ENCODE results near the gene NINL. TPM values are rescaled to one million over a fixed set of nuclear protein-coding genes. Genes with fewer than 3 reads are reported as not detected.

NINL gene
- total and polyA plus RNA-seq, 2 of the 4 experiments (the other 2 are of a cell fraction): 3.0 to 10.4 TPM

DNA sequence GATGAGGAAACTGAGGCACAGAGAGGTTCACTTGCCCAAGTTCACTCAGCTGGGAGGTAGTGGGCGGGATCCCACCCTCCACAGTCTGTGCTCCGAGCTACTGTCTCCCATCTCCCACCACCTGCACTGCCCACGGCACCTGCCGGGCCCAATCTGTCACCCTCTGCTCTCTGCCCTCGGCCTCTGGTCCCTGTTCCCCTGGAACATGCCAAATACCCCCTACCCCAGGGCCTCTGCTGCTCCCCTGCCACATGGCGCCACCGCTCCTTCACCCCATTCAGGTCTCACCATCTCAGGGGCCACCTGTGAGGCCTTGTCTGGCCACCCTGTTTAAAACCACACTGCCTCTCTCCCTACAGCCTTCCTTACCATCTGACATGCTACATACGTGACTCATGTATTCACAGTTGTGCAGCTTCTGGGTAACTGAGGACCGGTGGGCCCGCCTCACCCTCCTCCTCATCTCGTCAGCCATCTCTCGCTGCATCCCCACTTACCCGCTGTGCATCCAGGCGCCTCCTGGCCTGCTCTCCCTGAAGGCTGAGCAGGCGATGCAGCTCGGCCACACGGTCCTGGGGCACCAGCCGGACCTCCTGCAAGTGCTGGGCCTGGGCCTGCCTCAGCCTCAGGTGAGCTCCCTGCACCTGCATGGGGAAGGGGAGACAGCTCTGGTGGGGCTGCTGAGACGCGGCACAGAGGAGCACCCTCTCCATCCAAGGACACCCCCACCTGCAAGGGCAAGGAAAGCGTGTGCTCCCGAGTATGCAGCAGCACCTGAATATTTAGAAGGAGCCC lies 127.2 kb downstream of the NINL start:
- Histone ChIP-seq H2AK9ac (replicated peaks; ENCODE audit: low read depth, low read length, poor library complexity) (no peak overlapping the region), H3K23ac (ENCODE audit: low read depth, low read length) (no peak overlapping the region), H3K4me1 (ENCODE audit: control insufficient read depth, insufficient read depth, low read length) (no peaks in the 10 kb centered on the region), H3K4me2 (ENCODE audit: low read depth, low read length) (no peak overlapping the region), H2BK5ac (ENCODE audit: low read depth, low read length, poor library complexity, severe bottlenecking) (no peak overlapping the region), H2AK5ac (ENCODE audit: low read depth, low read length) (no peak overlapping the region), H3K9ac (ENCODE audit: low read depth, low read length) (no peak overlapping the region), H4K8ac (ENCODE audit: low read depth in 2 of 2, low read length in 2 of 2) (no peak overlapping the region), H2BK15ac (ENCODE audit: low read depth, low read length) (no peak overlapping the region), H3K27ac (ENCODE audit: insufficient read depth, low read length) (no peak overlapping the region), H3K14ac (replicated peaks; ENCODE audit: low read depth, low read length) (no peak overlapping the region), H3K9me3 (ENCODE audit: control insufficient read depth, insufficient read depth, low read length) (no peaks in the 10 kb centered on the region), H2AFZ (replicated peaks; ENCODE audit: low read length, poor library complexity) (no peak overlapping the region), H3K56ac (ENCODE audit: extremely low read depth, insufficient read depth, low read length) (no peak overlapping the region), H4K20me1 (ENCODE audit: insufficient read depth, low read length) (no peaks in the 10 kb centered on the region), H4K91ac (ENCODE audit: insufficient read depth, low read depth, low read length) (no peak overlapping the region), H3K79me1 (ENCODE audit: low read depth in 1 of 2, low read length in 2 of 2) (no peaks in the 10 kb centered on the region), H3K4me3 (ENCODE audit: insufficient read depth, low read depth, low read length) (no peak overlapping the region), H3K18ac (ENCODE audit: low read depth, low read length) (no peak overlapping the region), H3K27me3 (ENCODE audit: control insufficient read depth, insufficient read depth, low read length) (no peaks in the 10 kb centered on the region), H3K36me3 (ENCODE audit: control insufficient read depth, insufficient read depth, low read length) (peaks cover 38% of the 10 kb centered on the region), H3K4ac (ENCODE audit: low read depth, low read length) (no peak overlapping the region), H4K5ac (ENCODE audit: low read depth, low read length) (no peak overlapping the region), H3K9me1 (ENCODE audit: insufficient read depth, low read length) (no peaks in the 10 kb centered on the region; the same call in 1 of the 2 replicates), H2BK20ac (ENCODE audit: low read depth, low read length) (no peak overlapping the region), H2BK120ac (ENCODE audit: low read depth, low read length) (no peak overlapping the region)
- ChIA-PET CTCF (no interaction called here), POLR2A (ENCODE audit: unreplicated experiment) (no interaction called here)
- DNase-seq (no peak), ATAC-seq (ENCODE audit: low read depth) (no peak)
- WGBS, 2 experiments (ENCODE audit: extremely low coverage in 2 of 2, insufficient read length in 1 of 2): 93% methylated on average over 7 of the region's 22 CpGs; no CpG with 5 or more reads in 1 of the 2 experiments
- TF ChIP-seq NFE2L2 (IDR thresholded peaks at IDR 0.05; ENCODE audit: low read depth, low read length) (no peak), SMC3 (IDR thresholded peaks at IDR 0.05; ENCODE audit: low read depth, low read length) (no peak)
- dilution Hi-C loops (cut with HindIII; ENCODE audit: low sequenced_read_pairs, unreplicated experiment): no loop called here
- no TSS peak for BruUV-seq (replicated peaks)
- intact Hi-C loops (cut with micrococcal nuclease): no loop called here
- in situ Hi-C loops (cut with MboI; ENCODE audit: low sequenced_read_pairs): no loop called here
